HEK293T (cell line): ENCODE results near the gene GUCY1A2.

Experiments used
- ARNT ChIP-seq: fragments of 450-650 bp; IDR thresholded peaks from 2 replicates; pipeline ENCODE4 v1.6.1; 2017; ENCODE audit warnings: mild to moderate bottlenecking
- BHLHE40 ChIP-seq: fragments of 450-650 bp; IDR thresholded peaks from 2 replicates; pipeline ENCODE4 v1.6.1; 2016; ENCODE audit warnings: mild to moderate bottlenecking, moderate library complexity, borderline replicate concordance
- FOXK2 ChIP-seq: fragments of 450-650 bp; IDR thresholded peaks from 2 replicates; pipeline ENCODE4 v1.6.1; 2016; ENCODE audit warnings: mild to moderate bottlenecking
- FOXM1 ChIP-seq: fragments of 450-650 bp; IDR thresholded peaks from 2 replicates; pipeline ENCODE4 v1.6.1; 2017; ENCODE audit warnings: mild to moderate bottlenecking, borderline replicate concordance
- HDGF ChIP-seq: fragments of 450-650 bp; IDR thresholded peaks from 2 replicates; pipeline ENCODE4 v1.6.1; 2017; ENCODE audit warnings: antibody characterized with exemption, borderline replicate concordance
- LEF1 ChIP-seq: fragments of 450-650 bp; IDR thresholded peaks from 2 replicates; pipeline ENCODE4 v1.6.1; 2017; ENCODE audit warnings: mild to moderate bottlenecking, borderline replicate concordance
- SP1 ChIP-seq: fragments of 450-650 bp; IDR thresholded peaks from 2 replicates; pipeline ENCODE4 v1.6.1; 2017
- TARDBP ChIP-seq: fragments of 450-650 bp; IDR thresholded peaks from 2 replicates; pipeline ENCODE4 v1.6.1; 2016
- ZNF384 ChIP-seq: fragments of 450-650 bp; IDR thresholded peaks from 2 replicates; pipeline ENCODE4 v1.6.1; 2016
- TF ChIP-seq, protein P1 (sequence below): fragments of 450-650 bp; IDR thresholded peaks from 2 replicates; pipeline ENCODE4 v1.6.1; 2016

DNA sequence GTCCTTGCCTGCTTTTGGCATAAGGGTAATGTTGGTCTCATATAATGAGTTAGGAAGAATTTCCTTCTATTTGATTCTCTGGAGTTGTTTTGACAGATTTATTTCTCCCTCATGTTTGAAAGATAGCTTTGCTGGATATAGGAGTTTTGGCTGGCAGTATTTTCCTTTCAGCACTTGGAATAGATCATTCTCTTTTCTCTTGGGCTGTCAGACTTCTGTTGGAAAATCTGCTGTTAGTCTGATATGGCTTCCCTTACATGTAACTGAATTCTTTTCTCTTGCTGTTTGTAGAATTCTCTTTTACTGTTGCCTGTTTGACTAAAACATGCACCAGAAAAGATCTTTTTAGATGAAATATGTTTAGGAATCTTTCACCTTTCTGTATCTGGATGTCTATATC lies 165.5 kb downstream of the GUCY1A2 start:
- TF ChIP-seq SP1 (no peak), BHLHE40 (no peak), FOXM1 (no peak), TARDBP (no peak), ZNF384 (no peak), LEF1 (no peak), HDGF (no peak), FOXK2 (no peak), ARNT (no peak)
- TF ChIP-seq, protein P1, sequence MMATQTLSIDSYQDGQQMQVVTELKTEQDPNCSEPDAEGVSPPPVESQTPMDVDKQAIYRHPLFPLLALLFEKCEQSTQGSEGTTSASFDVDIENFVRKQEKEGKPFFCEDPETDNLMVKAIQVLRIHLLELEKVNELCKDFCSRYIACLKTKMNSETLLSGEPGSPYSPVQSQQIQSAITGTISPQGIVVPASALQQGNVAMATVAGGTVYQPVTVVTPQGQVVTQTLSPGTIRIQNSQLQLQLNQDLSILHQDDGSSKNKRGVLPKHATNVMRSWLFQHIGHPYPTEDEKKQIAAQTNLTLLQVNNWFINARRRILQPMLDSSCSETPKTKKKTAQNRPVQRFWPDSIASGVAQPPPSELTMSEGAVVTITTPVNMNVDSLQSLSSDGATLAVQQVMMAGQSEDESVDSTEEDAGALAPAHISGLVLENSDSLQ = no peak
